HL-60 (cell line): ENCODE measurements around the gene BCL6.

Experiments used
- DNase-seq, 2 experiments: peaks; one replicate each; pipeline ENCODE4 v3.0.0-alpha.2; 2010 to 2020; ENCODE audit warnings: low read depth in 1 of 2, low spot score in 1 of 2
- H3K27ac ChIP-seq: fragments of 250-450 bp; sonication (Bioruptor Pico); replicated peaks from 2 replicates; pipeline ENCODE4 v1.5.1; 2020; ENCODE audit warnings: mild to moderate bottlenecking, moderate library complexity
- H3K27me3 ChIP-seq: fragments of 250-450 bp; sonication (Bioruptor Pico); 2 replicates; pipeline ENCODE4 v1.5.1; 2021; ENCODE audit warnings: mild to moderate bottlenecking, moderate library complexity; ENCODE audit not compliant: insufficient read depth, poor library complexity, severe bottlenecking
- H3K4me3 ChIP-seq: replicated peaks from 2 replicates; pipeline ENCODE4 v1.5.1; 2011; ENCODE audit warnings: mild to moderate bottlenecking, control low read depth, low read length; ENCODE audit not compliant: insufficient read depth
- CTCF ChIP-seq: IDR thresholded peaks from one replicate; pipeline ENCODE4 v1.5.1; 2011; ENCODE audit warnings: low read length, control low read depth, inconsistent platforms; ENCODE audit not compliant: insufficient read depth
- GABPA ChIP-seq: IDR thresholded peaks from 2 replicates; pipeline ENCODE4 v1.6.1; 2012; ENCODE audit warnings: low read depth
- POLR2AphosphoS5 ChIP-seq: IDR thresholded peaks from 2 replicates; pipeline ENCODE4 v1.6.1; 2012; ENCODE audit warnings: low read depth
- REST ChIP-seq: IDR thresholded peaks from 2 replicates; pipeline ENCODE4 v1.6.1; 2012; ENCODE audit warnings: low read depth; ENCODE audit not compliant: insufficient replicate concordance
- SPI1 ChIP-seq: IDR thresholded peaks from 2 replicates; pipeline ENCODE4 v1.6.1; 2012; ENCODE audit warnings: low read depth, mild to moderate bottlenecking, borderline replicate concordance

The BCL6 gene

GRCh38 chr3:187722206-187722612, 23.1 kb downstream of the BCL6 start:
- TF ChIP-seq POLR2AphosphoS5, result no peak
- no peak for TF ChIP-seq REST
- no peak for TF ChIP-seq SPI1
- H3K27me3 ChIP-seq, result no peaks in the 10 kb centered on the region
- H3K27ac ChIP-seq, result no peak overlapping the region
- no peak overlapping the region for H3K4me3 ChIP-seq
- DNase-seq, result no peak

GRCh38 chr3:187721055-187721454, 24.2 kb downstream of the BCL6 start:
- Histone ChIP-seq H3K27me3 (no peaks in the 10 kb centered on the region), H3K27ac (no peak overlapping the region), H3K4me3 (no peak overlapping the region)
- TF ChIP-seq CTCF (no peak), SPI1 (no peak), GABPA (no peak), POLR2AphosphoS5 (no peak), REST (no peak)
- no peak for DNase-seq

- H3K27ac ChIP-seq, result no peak overlapping the region
Measured at GRCh38 chr3:187720337-187720670, 25.0 kb downstream of the BCL6 start.

More at GRCh38 chr3:187720337-187720670, 25.0 kb downstream of the BCL6 start:
- DNase-seq, result no peak
- Histone ChIP-seq H3K4me3 (no peak overlapping the region), H3K27me3 (no peaks in the 10 kb centered on the region)
- no peak for TF ChIP-seq REST
- no peak for TF ChIP-seq GABPA
- no peak for TF ChIP-seq POLR2AphosphoS5
- no peak for TF ChIP-seq CTCF
- no peak for TF ChIP-seq SPI1
